Dermis lymphatic vessel endothelial cell (primary cell): ENCODE results near the gene PPID. TPM values are rescaled to one million over a fixed set of nuclear protein-coding genes. Genes with fewer than 3 reads are reported as not detected.

Source experiments
- total RNA-seq: library from RNA; depleted of rRNA; stranded (reverse); fragments of >200 nt; gene quantifications from 2 replicates; pipeline ENCODE4 v1.2.1, GENCODE V29; 2014

PPID gene
- 12.9 and 21.7 TPM in 2 replicates for total RNA-seq

DNA sequence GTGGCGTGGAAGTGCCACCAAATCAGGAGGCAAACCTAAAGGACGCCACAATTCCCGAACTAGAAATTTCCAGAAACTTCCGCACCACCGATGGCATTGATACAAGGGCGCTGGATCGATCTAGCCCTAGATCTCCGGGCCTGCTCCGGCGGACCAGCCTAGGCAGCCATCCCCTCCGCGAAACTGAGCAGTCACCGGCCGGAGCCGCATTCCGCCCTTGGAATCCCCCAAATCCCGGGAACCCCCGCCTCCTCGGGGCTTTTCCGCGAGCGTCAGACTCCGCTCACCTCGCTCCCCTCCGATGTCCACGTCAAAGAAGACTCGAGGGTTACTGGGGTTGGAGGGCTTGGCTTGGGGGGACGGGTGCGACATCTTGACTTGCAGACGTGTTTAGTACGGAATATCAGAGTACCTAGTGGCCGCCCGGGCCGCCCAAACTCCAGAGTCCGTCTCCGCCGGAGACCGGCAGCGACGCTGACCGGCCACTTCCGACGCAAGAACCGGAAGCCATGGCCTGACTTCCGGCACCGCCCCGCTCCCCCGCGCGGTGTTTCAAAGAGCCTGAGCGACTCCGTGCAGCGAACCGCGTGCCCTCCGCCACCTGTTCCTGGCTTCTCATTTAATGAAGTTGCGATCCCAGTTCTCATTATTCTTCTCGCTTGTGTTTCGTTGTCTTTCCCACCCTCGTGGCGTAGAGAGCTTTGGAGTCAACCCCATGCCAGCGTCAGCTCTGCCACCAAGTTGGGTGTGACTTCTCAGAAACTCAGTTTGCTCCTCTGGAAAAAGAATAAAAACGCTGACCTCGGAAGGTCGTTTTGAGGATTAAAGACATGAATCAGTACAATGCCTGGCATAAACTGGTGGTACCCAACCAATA lies at the start of gene PPID:
Gene PPID (minus strand): TSS at position 480 of the 877 bp plus-strand sequence. CDS start 108 bp downstream, at position 372.

DNA sequence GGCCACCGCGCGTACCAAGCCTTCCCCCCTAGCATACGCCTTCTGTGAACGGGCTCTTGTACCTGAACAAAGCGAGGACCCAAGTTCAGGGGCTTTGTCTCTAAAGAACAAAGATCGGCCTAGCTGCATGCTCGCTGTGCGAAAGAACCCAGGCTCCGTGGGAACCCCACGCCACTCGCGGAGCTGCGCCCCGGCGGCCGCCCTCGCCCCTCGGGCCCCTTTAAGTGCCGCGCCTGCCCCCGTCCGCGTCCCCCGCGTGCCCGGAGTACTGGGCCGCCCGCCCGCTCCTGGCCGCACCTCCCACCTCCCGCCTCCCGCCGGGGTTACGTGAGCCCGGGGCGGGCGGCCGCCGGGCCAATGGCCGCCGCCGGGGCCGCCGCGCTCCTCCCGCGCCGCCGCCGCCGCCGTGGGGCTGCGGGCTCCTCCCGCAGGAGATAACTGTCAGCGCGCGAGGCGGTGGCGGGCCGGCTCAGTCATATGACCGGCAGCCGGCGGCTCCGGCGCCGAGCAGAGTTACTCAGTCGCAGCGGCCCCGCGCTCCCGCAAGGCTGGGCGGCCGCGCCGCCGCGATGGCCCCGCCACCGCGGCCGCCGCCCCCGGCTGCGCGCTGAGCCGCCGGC lies 45.5 kb upstream of the PPID start, which contains the start of gene FNIP2:
Gene FNIP2 (plus strand): TSS at position 472 of the 620 bp plus-strand sequence. CDS start 187 bp downstream, outside the sequence.

DNA sequence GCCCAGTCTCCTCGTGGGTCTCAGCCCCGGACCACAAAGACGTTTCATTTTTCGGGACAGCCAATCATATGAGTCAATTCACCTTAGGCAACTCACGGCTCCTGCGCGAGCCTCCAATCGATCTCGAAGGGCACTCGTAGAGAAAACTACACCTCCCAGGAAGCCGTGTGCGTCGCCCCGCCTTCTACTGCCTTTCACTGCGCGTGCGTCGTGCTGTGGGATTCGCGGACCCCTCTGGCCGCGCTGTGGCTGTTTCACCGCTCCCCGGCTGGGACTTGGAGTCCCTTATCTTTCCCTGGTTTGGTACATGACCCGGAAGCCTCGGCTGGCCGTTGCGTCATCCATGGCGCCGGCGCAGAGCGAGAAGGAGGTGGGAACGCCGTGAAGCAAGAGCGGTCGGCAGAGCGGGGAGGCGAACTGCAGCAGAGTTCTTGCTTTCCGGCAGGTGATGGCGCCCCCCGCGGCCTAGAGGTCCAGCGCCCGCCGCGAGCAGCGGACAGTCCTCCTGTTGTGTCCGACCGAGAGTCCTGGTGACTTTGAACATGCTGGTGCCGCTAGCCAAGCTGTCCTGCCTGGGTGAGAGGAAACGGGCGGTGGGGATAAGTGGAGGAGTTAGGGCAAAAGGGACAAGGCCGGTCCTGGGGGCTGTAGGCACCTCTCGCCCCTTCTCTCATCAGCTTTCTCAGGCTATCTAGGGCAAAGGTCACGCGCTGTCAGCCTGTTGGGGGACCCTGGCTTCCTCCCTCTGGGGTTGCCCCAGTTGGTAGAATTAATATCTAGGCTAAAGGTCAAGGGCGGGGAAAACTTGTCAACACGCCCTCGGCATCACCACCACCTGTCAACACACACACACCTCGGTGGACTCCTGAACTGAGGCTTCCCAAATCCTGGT lies 51.0 kb downstream of the PPID start, which contains the start of gene ETFDH:
Gene ETFDH (plus strand): TSS at position 382 of the 892 bp plus-strand sequence. CDS start 161 bp downstream, at position 543.

DNA sequence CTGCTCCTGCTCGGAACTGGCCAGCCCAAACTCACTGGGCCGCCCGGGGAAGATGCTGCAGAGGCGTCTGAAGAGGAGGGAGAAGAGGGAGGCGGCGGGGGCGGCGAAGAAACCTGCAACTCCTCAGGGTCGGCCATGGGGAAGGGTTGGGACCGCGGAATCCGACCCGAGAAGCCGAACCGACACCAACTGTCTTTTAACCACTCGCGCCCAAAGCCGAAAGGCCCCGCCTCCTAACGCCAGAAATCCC lies 51.6 kb downstream of the PPID start, which contains the start of gene C4orf46:
Gene C4orf46 (minus strand): TSS at position 223 of the 250 bp plus-strand sequence. CDS start 86 bp downstream, at position 137.

Other genes with a start within 250 kb of the PPID start
- not detected in 2 replicates for gene RXFP1, start 201.5 kb downstream of the PPID start, total RNA-seq
- 4.3 and 4.7 TPM in 2 replicates for gene C4orf46, start 51.5 kb downstream of the PPID start, total RNA-seq
- 11.1 and 17.8 TPM in 2 replicates for gene ETFDH, start 51.1 kb downstream of the PPID start, total RNA-seq
- 71.7 and 78.9 TPM in 2 replicates for gene FNIP2, start 45.6 kb upstream of the PPID start, total RNA-seq